Sigmoid colon (tissue), 7 donors: Measurements from ENCODE around the gene CDHR2. TPM values are rescaled to one million over a fixed set of nuclear protein-coding genes. Genes with fewer than 3 reads are reported as not detected.

ENCODE experiments used
- DNase-seq: peaks from one replicate; pipeline ENCODE4 v3.0.0-alpha.2; 2019
- H3K27ac ChIP-seq, 4 donors: fragments of 200-600 bp; sonication (generic); one replicate each; pipeline ENCODE4 v1.5.1; 2016 to 2019; ENCODE audit warnings: mild to moderate bottlenecking in 1 of 4
- H3K27me3 ChIP-seq, 3 donors: fragments of 200-600 bp; sonication (generic); one replicate each; pipeline ENCODE4 v1.5.1; 2019; ENCODE audit warnings: mild to moderate bottlenecking in 1 of 3
- H3K36me3 ChIP-seq, 4 donors: fragments of 200-600 bp; sonication (generic); one replicate each; pipeline ENCODE4 v1.5.1; 2016 to 2019
- H3K4me1 ChIP-seq, 4 donors: fragments of 200-600 bp; sonication (generic); one replicate each; pipeline ENCODE4 v1.5.1; 2017 to 2019
- H3K4me3 ChIP-seq, 4 donors: fragments of 200-600 bp; sonication (generic); one replicate each; pipeline ENCODE4 v1.5.1; 2017 to 2019; ENCODE audit warnings: mild to moderate bottlenecking in 2 of 4, moderate library complexity in 1 of 4
- H3K9me3 ChIP-seq, 4 donors: fragments of 200-600 bp in 3 of 4; sonication (generic) in 3 of 4; one replicate each; pipeline versions ENCODE4 v1.5.1 to v1.6.1; 2013 to 2019
- EP300 ChIP-seq, 4 donors: sonication (generic); formaldehyde crosslinking; IDR thresholded peaks; one replicate each; pipeline ENCODE4 v1.6.1; 2017; ENCODE audit warnings: antibody characterized with exemption in 4 of 4
- POLR2A ChIP-seq, 2 donors: fragments of 450-650 bp; IDR thresholded peaks; one replicate each; pipeline ENCODE4 v1.6.1; 2016; ENCODE audit warnings: antibody characterized with exemption in 2 of 2, mild to moderate bottlenecking in 2 of 2, moderate library complexity in 2 of 2
- POLR2AphosphoS5 ChIP-seq, 4 donors: sonication (generic); formaldehyde crosslinking; IDR thresholded peaks; one replicate each; pipeline ENCODE4 v1.6.1; 2017; ENCODE audit warnings: antibody characterized with exemption in 4 of 4
- WGBS, 2 donors: extraction: QIAGEN DNeasy Blood & Tissue Kit; methylation state at CpG; one replicate each; pipeline ENCODE4 v1.1.7; 2013; 5-methylcytosine and 5-hydroxymethylcytosine counted together
- intact Hi-C: fragments of 100-400 bp; cut with DNase I; formaldehyde crosslinking; loops from one replicate; pipeline ENCODE4 v1.15.1; 2023
- polyA plus RNA-seq, 3 donors: library from polyadenylated mRNA; stranded (reverse); fragments of 200-250 nt; gene quantifications; one replicate each; pipeline ENCODE4 v1.2.3, GENCODE V29; 2013
- total RNA-seq, 4 donors: library from RNA; depleted of rRNA; stranded (reverse); fragments of >200 nt; gene quantifications; one replicate each; pipeline ENCODE4 v1.1.0, GENCODE V29; 2016
- TF ChIP-seq, protein P1 (sequence below), 4 experiments: fragments of 450-650 bp in 3 of 4; fragments of 200-600 bp in 1 of 4; IDR thresholded peaks; one replicate each; pipeline ENCODE4 v1.5.1; 2016 to 2019; ENCODE audit warnings: antibody characterized with exemption in 4 of 4, mild to moderate bottlenecking in 3 of 4, moderate library complexity in 2 of 4
- donor health status: healthy with polysubstance abuse.
- donor health status: Bipolar disorder and iron deficiency.
- donor health status: healthy.

CDHR2 gene
- total and polyA plus RNA-seq, 7 donors = 0.71 to 57.9 (median 9.6) TPM; not detected in 2

DNA sequence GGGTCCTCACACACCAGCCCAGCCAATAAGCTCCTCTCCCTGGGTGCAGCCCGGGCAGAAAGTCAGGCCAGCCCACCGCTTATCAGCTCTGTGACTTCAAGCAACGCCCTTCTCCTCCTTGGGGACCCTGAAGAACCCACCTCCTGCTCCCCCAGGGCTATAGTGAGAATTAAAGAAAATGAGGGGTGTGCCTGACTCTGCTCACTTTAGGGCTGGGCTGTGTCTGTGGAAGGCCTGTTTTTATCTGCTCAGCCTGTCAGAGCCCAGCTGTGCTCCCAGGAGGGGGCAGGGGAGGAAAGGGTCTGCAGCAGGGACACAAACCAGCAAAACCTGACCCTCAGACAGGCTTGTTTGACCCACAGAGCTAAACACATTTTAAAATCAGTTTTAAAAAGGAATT lies 56.9 kb downstream of the CDHR2 start:
- intact Hi-C loops = no loop called here
- H3K9me3 ChIP-seq = no peaks in the 10 kb centered on the region

DNA sequence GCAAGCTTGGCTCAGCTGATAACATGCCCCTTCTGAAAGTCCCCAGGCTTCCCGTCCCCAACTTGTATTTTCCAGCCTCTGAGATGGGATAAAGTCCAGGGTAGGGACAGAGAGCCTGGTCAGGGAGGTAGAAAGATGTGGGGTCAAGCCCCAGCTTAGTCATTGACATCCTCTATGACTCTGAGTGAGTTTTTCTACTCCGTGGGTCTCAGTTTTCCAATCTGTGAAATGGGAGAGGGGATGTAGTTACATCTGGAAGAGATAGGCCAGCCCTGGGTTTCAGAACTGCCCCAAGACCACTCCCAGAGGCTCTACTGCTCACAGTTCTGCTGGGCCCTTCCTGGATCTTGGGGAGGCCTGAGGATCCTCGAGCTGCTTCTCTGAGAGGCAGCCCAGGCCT lies 57.7 kb downstream of the CDHR2 start:
- Histone ChIP-seq H3K4me3 (no peak overlapping the region), H3K36me3 (no peaks in the 10 kb centered on the region), H3K9me3 (no peaks in the 10 kb centered on the region), H3K4me1 (peaks cover 0 to 15% (median 13%) of the 10 kb centered on the region in 4 donors), H3K27ac (no peak overlapping the region), H3K27me3 (peaks cover 0 to 25% (median 19%) of the 10 kb centered on the region in 3 donors)
- 88 to 95% methylated on average over 3 of the region's 3 CpGs for WGBS, 2 donors
- TF ChIP-seq POLR2A (IDR thresholded peaks at IDR 0.05) (no peak), EP300 (IDR thresholded peaks at IDR 0.05) (no peak), POLR2AphosphoS5 (IDR thresholded peaks at IDR 0.05) (no peak)
- TF ChIP-seq, protein P1, sequence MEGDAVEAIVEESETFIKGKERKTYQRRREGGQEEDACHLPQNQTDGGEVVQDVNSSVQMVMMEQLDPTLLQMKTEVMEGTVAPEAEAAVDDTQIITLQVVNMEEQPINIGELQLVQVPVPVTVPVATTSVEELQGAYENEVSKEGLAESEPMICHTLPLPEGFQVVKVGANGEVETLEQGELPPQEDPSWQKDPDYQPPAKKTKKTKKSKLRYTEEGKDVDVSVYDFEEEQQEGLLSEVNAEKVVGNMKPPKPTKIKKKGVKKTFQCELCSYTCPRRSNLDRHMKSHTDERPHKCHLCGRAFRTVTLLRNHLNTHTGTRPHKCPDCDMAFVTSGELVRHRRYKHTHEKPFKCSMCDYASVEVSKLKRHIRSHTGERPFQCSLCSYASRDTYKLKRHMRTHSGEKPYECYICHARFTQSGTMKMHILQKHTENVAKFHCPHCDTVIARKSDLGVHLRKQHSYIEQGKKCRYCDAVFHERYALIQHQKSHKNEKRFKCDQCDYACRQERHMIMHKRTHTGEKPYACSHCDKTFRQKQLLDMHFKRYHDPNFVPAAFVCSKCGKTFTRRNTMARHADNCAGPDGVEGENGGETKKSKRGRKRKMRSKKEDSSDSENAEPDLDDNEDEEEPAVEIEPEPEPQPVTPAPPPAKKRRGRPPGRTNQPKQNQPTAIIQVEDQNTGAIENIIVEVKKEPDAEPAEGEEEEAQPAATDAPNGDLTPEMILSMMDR (IDR thresholded peaks at IDR 0.05) = no peak
- DNase-seq = no peak
- intact Hi-C loops = no loop called here

More for the DNA sequence above, 56.9 kb downstream of the CDHR2 start:
- H3K27ac ChIP-seq = no peak overlapping the region
- no peaks in the 10 kb centered on the region for H3K36me3 ChIP-seq
- H3K4me1 ChIP-seq = peaks cover 0 to 15% (median 13%) of the 10 kb centered on the region in 4 donors
- TF ChIP-seq POLR2A (IDR thresholded peaks at IDR 0.05) (no peak), EP300 (IDR thresholded peaks at IDR 0.05) (no peak), POLR2AphosphoS5 (IDR thresholded peaks at IDR 0.05) (no peak)
- TF ChIP-seq, protein P1 (IDR thresholded peaks at IDR 0.05) = no peak
- no peak overlapping the region for H3K4me3 ChIP-seq
- no peak for DNase-seq
- H3K27me3 ChIP-seq = peaks cover 0 to 24% (median 19%) of the 10 kb centered on the region in 3 donors
- 68 to 83% methylated on average over 3 of the region's 3 CpGs for WGBS, 2 donors

DNA sequence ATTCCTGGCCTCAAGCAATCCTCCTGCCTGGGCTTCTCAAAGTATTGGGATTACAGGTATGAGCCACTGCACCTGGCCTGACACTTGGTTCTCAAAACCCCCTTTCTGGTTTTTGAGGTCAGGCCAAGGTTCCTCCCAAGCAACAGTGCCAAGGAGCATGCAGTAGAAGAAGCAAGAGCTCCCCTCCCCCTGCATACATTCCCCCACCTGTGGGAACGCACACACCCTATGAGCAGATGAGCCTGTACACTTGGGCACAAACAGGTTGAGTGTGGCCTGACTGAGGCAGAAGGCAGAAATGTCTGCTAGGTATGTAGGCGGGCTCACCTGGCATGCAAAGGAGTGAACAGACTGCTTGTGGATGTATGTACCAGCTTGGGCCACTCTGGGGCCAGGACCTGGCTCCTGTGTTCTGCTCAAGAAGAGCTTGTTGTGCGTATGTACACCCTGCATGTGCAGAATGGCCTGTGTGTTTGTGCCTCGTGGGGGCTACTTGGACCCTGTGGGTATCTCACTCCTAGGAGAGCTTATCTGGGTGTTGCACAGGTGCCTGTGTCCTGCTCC lies 59.1 kb downstream of the CDHR2 start:
- no peak overlapping the region for H3K4me3 ChIP-seq
- H3K27ac ChIP-seq = no peak overlapping the region
- peaks cover 0 to 15% (median 13%) of the 10 kb centered on the region in 4 donors for H3K4me1 ChIP-seq
- 91 to 94% methylated on average over 4 of the region's 4 CpGs for WGBS, 2 donors
- intact Hi-C loops = no loop called here
- no peaks in the 10 kb centered on the region for H3K9me3 ChIP-seq
- H3K36me3 ChIP-seq = no peaks in the 10 kb centered on the region
- DNase-seq = no peak
- H3K27me3 ChIP-seq = peaks cover 0 to 36% (median 19%) of the 10 kb centered on the region in 3 donors
- TF ChIP-seq EP300 (IDR thresholded peaks at IDR 0.05) (no peak), POLR2AphosphoS5 (IDR thresholded peaks at IDR 0.05) (no peak), POLR2A (IDR thresholded peaks at IDR 0.05) (no peak)
- TF ChIP-seq, protein P1 (IDR thresholded peaks at IDR 0.05) = no peak

DNA sequence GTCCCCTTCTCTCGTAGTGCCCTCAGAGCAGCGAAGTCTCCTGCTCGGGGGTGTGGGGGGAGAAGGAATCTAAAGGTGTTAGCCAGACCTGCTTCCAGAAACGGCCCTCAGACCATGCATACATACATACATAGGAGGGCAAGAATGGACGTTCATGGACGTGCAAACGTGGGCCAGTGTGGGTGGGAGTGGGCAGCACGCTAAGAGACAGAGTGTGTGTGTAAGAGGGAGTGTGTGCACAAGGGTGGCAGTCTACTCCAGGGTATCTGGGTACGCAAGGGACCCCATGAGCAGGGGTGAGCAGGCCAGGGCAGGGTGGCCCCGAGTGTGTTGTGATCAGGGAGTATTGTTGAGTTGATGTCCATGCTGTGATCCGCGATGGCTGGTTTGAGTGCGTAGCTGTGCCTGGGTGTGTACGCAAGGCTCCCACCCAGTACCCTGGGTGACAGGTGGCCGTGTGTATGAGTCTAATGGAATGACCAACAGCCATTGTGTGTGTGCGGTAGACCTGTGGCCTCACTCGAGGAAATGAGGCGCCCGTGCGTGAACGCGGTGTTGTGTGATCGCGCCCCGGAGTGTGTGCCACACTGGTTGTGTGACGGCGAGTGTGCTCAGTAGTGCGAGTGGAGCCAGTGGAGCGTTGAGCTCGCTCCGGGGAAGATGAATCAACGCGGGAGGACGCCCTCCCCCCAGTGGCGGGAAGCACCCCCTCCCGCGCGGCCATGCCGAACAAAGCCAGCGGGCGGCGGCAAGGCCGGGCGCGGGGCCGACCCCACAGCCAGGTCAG lies 60.0 kb downstream of the CDHR2 start:
- DNase-seq = no peak
- Histone ChIP-seq H3K36me3 (no peaks in the 10 kb centered on the region), H3K4me1 (peaks cover 0 to 18% (median 14%) of the 10 kb centered on the region in 4 donors), H3K27ac (no peak overlapping the region), H3K9me3 (no peaks in the 10 kb centered on the region), H3K27me3 (peaks cover 0 to 41% (median 19%) of the 10 kb centered on the region in 3 donors), H3K4me3 (peak overlapping the region in 3 of 4 donors; percentile 46 to 65 (median 60))
- no peak for TF ChIP-seq POLR2AphosphoS5 (IDR thresholded peaks at IDR 0.05)
- TF ChIP-seq EP300 (IDR thresholded peaks at IDR 0.05) = no peak
- no peak for TF ChIP-seq POLR2A (IDR thresholded peaks at IDR 0.05)
- WGBS, 2 donors = 31 to 38% methylated on average over 46 of the region's 46 CpGs
- intact Hi-C loops = no loop called here

DNA sequence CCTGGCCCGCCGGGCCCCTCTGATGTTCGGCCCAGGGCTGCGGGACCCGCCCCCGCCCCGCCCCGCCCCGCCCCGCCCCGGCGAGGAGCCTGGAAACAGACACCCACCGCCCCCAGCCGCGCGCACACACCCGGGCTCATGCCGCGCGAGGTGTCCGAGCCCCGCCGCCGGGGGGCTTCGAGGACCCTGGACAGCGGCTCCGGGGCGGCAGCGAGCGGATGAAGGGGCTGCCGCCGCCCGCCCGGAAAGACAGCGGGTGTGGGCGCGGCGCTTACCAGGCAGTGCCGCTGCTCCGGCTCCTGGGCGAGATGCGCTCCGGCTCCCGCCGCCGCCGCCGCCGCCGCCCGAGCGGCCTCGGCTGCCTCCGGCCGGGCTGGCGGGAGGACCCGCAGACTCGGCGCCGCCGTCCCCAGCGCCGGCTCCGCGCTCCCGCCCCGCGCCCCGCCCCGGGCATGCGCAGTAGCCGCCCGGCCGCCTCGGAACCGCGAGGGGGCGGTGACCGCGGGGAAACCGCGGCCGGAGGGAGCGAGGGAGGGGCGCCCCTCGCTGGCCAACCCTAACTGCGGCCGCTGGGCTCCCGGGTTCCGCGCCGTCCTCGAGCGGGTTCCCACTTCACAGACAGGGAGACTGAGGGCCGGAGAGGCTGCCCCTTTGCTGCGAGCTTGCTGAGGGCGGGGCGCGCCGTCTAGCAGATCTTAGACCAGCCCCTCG lies 60.7 kb downstream of the CDHR2 start, which contains the start of gene GPRIN1:
Gene GPRIN1 (minus strand): TSS at position 433 of the 711 bp plus-strand sequence. CDS start 10,322 bp downstream, outside the sequence.
- H3K36me3 ChIP-seq = no peaks in the 10 kb centered on the region
- 1% methylated on average over 101 of the region's 101 CpGs for WGBS, 2 donors
- TF ChIP-seq, protein P1 (IDR thresholded peaks at IDR 0.05) = no peak
- TF ChIP-seq EP300 (IDR thresholded peaks at IDR 0.05) = no peak
- TF ChIP-seq POLR2AphosphoS5 (IDR thresholded peaks at IDR 0.05) = no peak
- no peak for TF ChIP-seq POLR2A (IDR thresholded peaks at IDR 0.05)
- no peak for DNase-seq
- no peak within 1 kb of the TSS for H3K27ac ChIP-seq
- H3K4me1 ChIP-seq = peaks cover 0 to 19% (median 14%) of the 10 kb centered on the region in 4 donors
- intact Hi-C loops = no loop called here
- H3K4me3 ChIP-seq = peak within 1 kb of the TSS; percentile 14 to 65 (median 53)
- no peaks in the 10 kb centered on the region for H3K9me3 ChIP-seq
- peaks cover 0 to 41% (median 19%) of the 10 kb centered on the region in 3 donors for H3K27me3 ChIP-seq
